Sigmoid colon (tissue), 7 donors: ENCODE measurements around the gene PARP8. TPM values are rescaled to one million over a fixed set of nuclear protein-coding genes. Genes with fewer than 3 reads are reported as not detected.

ENCODE experiments used
- DNase-seq: peaks from one replicate; pipeline ENCODE4 v3.0.0-alpha.2; 2019
- H3K27ac ChIP-seq, 4 donors: fragments of 200-600 bp; sonication (generic); one replicate each; pipeline ENCODE4 v1.5.1; 2016 to 2019; ENCODE audit warnings: mild to moderate bottlenecking in 1 of 4
- H3K27me3 ChIP-seq, 3 donors: fragments of 200-600 bp; sonication (generic); one replicate each; pipeline ENCODE4 v1.5.1; 2019; ENCODE audit warnings: mild to moderate bottlenecking in 1 of 3
- H3K36me3 ChIP-seq, 4 donors: fragments of 200-600 bp; sonication (generic); one replicate each; pipeline ENCODE4 v1.5.1; 2016 to 2019
- H3K4me1 ChIP-seq, 4 donors: fragments of 200-600 bp; sonication (generic); one replicate each; pipeline ENCODE4 v1.5.1; 2017 to 2019
- H3K4me3 ChIP-seq, 4 donors: fragments of 200-600 bp; sonication (generic); one replicate each; pipeline ENCODE4 v1.5.1; 2017 to 2019; ENCODE audit warnings: mild to moderate bottlenecking in 2 of 4, moderate library complexity in 1 of 4
- H3K9me3 ChIP-seq, 4 donors: fragments of 200-600 bp in 3 of 4; sonication (generic) in 3 of 4; one replicate each; pipeline versions ENCODE4 v1.5.1 to v1.6.1; 2013 to 2019
- CTCF ChIP-seq, 4 experiments: fragments of 450-650 bp in 3 of 4; fragments of 200-600 bp in 1 of 4; IDR thresholded peaks; one replicate each; pipeline ENCODE4 v1.5.1; 2016 to 2019; ENCODE audit warnings: antibody characterized with exemption in 4 of 4, mild to moderate bottlenecking in 3 of 4, moderate library complexity in 2 of 4
- EP300 ChIP-seq, 4 donors: sonication (generic); formaldehyde crosslinking; IDR thresholded peaks; one replicate each; pipeline ENCODE4 v1.6.1; 2017; ENCODE audit warnings: antibody characterized with exemption in 4 of 4
- POLR2A ChIP-seq, 2 donors: fragments of 450-650 bp; IDR thresholded peaks; one replicate each; pipeline ENCODE4 v1.6.1; 2016; ENCODE audit warnings: antibody characterized with exemption in 2 of 2, mild to moderate bottlenecking in 2 of 2, moderate library complexity in 2 of 2
- POLR2AphosphoS5 ChIP-seq, 4 donors: sonication (generic); formaldehyde crosslinking; IDR thresholded peaks; one replicate each; pipeline ENCODE4 v1.6.1; 2017; ENCODE audit warnings: antibody characterized with exemption in 4 of 4
- WGBS, 2 donors: extraction: QIAGEN DNeasy Blood & Tissue Kit; methylation state at CpG; one replicate each; pipeline ENCODE4 v1.1.7; 2013; 5-methylcytosine and 5-hydroxymethylcytosine counted together
- intact Hi-C: fragments of 100-400 bp; cut with DNase I; formaldehyde crosslinking; loops from one replicate; pipeline ENCODE4 v1.15.1; 2023
- polyA plus RNA-seq, 3 donors: library from polyadenylated mRNA; stranded (reverse); fragments of 200-250 nt; gene quantifications; one replicate each; pipeline ENCODE4 v1.2.3, GENCODE V29; 2013
- total RNA-seq, 4 donors: library from RNA; depleted of rRNA; stranded (reverse); fragments of >200 nt; gene quantifications; one replicate each; pipeline ENCODE4 v1.1.0, GENCODE V29; 2016
- donor health status: healthy with polysubstance abuse.
- donor health status: Bipolar disorder and iron deficiency.
- donor health status: healthy.

The PARP8 gene
- total and polyA plus RNA-seq, 7 donors, result 1.8 to 26.9 (median 13.3) TPM

- H3K4me3 ChIP-seq, result no peak overlapping the region
- no peak for DNase-seq
- TF ChIP-seq CTCF (IDR thresholded peaks at IDR 0.05) (no peak), POLR2AphosphoS5 (IDR thresholded peaks at IDR 0.05) (no peak), EP300 (IDR thresholded peaks at IDR 0.05) (no peak)
- intact Hi-C loops, result no loop called here
- no peaks in the 10 kb centered on the region for H3K36me3 ChIP-seq
- H3K9me3 ChIP-seq, result no peaks in the 10 kb centered on the region
- H3K27ac ChIP-seq, result no peak overlapping the region
- 7 to 30% methylated on average over 2 of the region's 2 CpGs for WGBS, 2 donors
- H3K4me1 ChIP-seq, result no peaks in the 10 kb centered on the region
- no peaks in the 10 kb centered on the region for H3K27me3 ChIP-seq
Observed at GRCh38 chr5:50886657-50887345, 220.4 kb downstream of the PARP8 start.

- DNase-seq, result no peak
- Histone ChIP-seq H3K36me3 (no peaks in the 10 kb centered on the region), H3K4me1 (no peaks in the 10 kb centered on the region), H3K27ac (no peak overlapping the region), H3K9me3 (no peaks in the 10 kb centered on the region), H3K4me3 (no peak overlapping the region), H3K27me3 (no peaks in the 10 kb centered on the region)
- intact Hi-C loops, result no loop called here
- WGBS, 2 donors, result 91 to 92% methylated on average over 3 of the region's 3 CpGs
- TF ChIP-seq POLR2A (IDR thresholded peaks at IDR 0.05), result no peak
- TF ChIP-seq CTCF (IDR thresholded peaks at IDR 0.05), result no peak
- TF ChIP-seq POLR2AphosphoS5 (IDR thresholded peaks at IDR 0.05), result no peak
- TF ChIP-seq EP300 (IDR thresholded peaks at IDR 0.05), result no peak
Observed at GRCh38 chr5:50887889-50888633, 221.6 kb downstream of the PARP8 start.

- WGBS, 2 donors, result 90 to 92% methylated on average over 1 of the region's 1 CpG
- Histone ChIP-seq H3K9me3 (no peaks in the 10 kb centered on the region), H3K4me3 (no peak overlapping the region), H3K27ac (no peak overlapping the region), H3K4me1 (no peaks in the 10 kb centered on the region), H3K36me3 (no peaks in the 10 kb centered on the region), H3K27me3 (no peaks in the 10 kb centered on the region)
- intact Hi-C loops, result no loop called here
- no peak for DNase-seq
- TF ChIP-seq EP300 (IDR thresholded peaks at IDR 0.05), result no peak
- TF ChIP-seq POLR2A (IDR thresholded peaks at IDR 0.05), result no peak
- no peak for TF ChIP-seq CTCF (IDR thresholded peaks at IDR 0.05)
- TF ChIP-seq POLR2AphosphoS5 (IDR thresholded peaks at IDR 0.05), result no peak
Observed at GRCh38 chr5:50888751-50889150, 222.3 kb downstream of the PARP8 start.

GRCh38 chr5:50889790-50890189 is 223.4 kb downstream of the PARP8 start:
- intact Hi-C loops, result no loop called here
- 44 to 69% methylated on average over 2 of the region's 2 CpGs for WGBS, 2 donors
- no peak overlapping the region for H3K4me3 ChIP-seq
- TF ChIP-seq CTCF (IDR thresholded peaks at IDR 0.05) (no peak), POLR2A (IDR thresholded peaks at IDR 0.05) (no peak), POLR2AphosphoS5 (IDR thresholded peaks at IDR 0.05) (no peak), EP300 (IDR thresholded peaks at IDR 0.05) (no peak)
- DNase-seq, result no peak
- no peaks in the 10 kb centered on the region for H3K4me1 ChIP-seq
- no peaks in the 10 kb centered on the region for H3K9me3 ChIP-seq
- H3K27ac ChIP-seq, result no peak overlapping the region
- no peaks in the 10 kb centered on the region for H3K27me3 ChIP-seq
- H3K36me3 ChIP-seq, result no peaks in the 10 kb centered on the region

Other genes with a start within 250 kb of the PARP8 start
- 10 to 100 TPM in 3 of 4 donors, 1 to 10 TPM in 1; 4.2 to 13.2 (median 10.9) TPM for gene EMB, start 225.3 kb upstream of the PARP8 start, total RNA-seq
- gene EMB, start 225.3 kb upstream of the PARP8 start, polyA plus RNA-seq, result 10 to 100 TPM in 1 of 3 donors, 1 to 10 TPM in 2; 2.3 to 16.2 (median 2.4) TPM